AG04449 (cell line): ENCODE results near the gene ENOX2.

Experiments
- CTCF ChIA-PET: fragments of 350-600 bp; formaldehyde crosslinking; extraction: SDS; loops from one replicate; lab custom pipeline; 2021; ENCODE audit warnings: antibody characterized with exemption; lab: Yijun Ruan, JAX
- POLR2A ChIA-PET: fragments of 400-600, 350-600 bp; formaldehyde crosslinking; extraction: SDS; loops from one replicate; lab custom pipeline; 2020; ENCODE audit warnings: antibody characterized with exemption, inconsistent platforms; lab: Yijun Ruan, JAX
- DNase-seq: peaks from one replicate; pipeline ENCODE4 v3.0.0-alpha.2; 2010; ENCODE audit warnings: low read depth, low spot score
- H3K4me3 ChIP-seq: 2 replicates; pipeline ENCODE4 v1.5.1; 2011; ENCODE audit warnings: low read depth, mild to moderate bottlenecking, control low read depth, low read length
- TF ChIP-seq, protein P1 (sequence below): IDR thresholded peaks from one replicate; pipeline ENCODE4 v1.5.1; 2011; ENCODE audit warnings: mild to moderate bottlenecking, moderate library complexity, low read length, control low read depth, inconsistent platforms; ENCODE audit not compliant: insufficient read depth; ENCODE audit errors: missing control alignments

ENOX2 gene

GRCh38 chrX:130874751-130875150, 28.3 kb downstream of the ENOX2 start:
- POLR2A ChIA-PET, result no interaction called here
- TF ChIP-seq, protein P1, sequence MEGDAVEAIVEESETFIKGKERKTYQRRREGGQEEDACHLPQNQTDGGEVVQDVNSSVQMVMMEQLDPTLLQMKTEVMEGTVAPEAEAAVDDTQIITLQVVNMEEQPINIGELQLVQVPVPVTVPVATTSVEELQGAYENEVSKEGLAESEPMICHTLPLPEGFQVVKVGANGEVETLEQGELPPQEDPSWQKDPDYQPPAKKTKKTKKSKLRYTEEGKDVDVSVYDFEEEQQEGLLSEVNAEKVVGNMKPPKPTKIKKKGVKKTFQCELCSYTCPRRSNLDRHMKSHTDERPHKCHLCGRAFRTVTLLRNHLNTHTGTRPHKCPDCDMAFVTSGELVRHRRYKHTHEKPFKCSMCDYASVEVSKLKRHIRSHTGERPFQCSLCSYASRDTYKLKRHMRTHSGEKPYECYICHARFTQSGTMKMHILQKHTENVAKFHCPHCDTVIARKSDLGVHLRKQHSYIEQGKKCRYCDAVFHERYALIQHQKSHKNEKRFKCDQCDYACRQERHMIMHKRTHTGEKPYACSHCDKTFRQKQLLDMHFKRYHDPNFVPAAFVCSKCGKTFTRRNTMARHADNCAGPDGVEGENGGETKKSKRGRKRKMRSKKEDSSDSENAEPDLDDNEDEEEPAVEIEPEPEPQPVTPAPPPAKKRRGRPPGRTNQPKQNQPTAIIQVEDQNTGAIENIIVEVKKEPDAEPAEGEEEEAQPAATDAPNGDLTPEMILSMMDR, result no peak
- CTCF ChIA-PET, result no interaction called here
- no peak for DNase-seq
- H3K4me3 ChIP-seq, result no peak overlapping the region

DNA sequence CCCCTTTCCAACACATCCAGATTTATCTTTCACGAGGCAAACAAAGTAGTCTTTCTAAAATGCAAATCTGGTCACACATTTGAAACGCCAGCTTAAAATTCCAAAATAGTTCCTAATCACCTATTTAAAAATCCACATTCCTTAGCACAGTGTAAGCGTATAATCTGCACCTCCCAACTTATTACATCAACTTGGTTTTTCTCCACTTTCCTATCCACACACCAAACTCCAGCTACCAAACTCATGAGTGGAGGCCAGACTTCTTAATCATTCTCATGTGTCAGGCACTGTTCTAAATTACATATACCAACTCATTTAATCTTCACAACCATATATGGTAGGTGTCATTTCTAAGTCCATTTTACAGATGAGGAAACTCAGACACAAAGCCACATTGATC, 33.8 kb downstream of the ENOX2 start:
- no peak overlapping the region for H3K4me3 ChIP-seq
- ChIA-PET CTCF (no interaction called here), POLR2A (no interaction called here)
- DNase-seq, result no peak
- TF ChIP-seq, protein P1, result no peak

GRCh38 chrX:130861462-130861861, 41.5 kb downstream of the ENOX2 start:
- TF ChIP-seq, protein P1, result no peak
- ChIA-PET POLR2A (no interaction called here), CTCF (no interaction called here)
- DNase-seq, result no peak
- H3K4me3 ChIP-seq, result no peak overlapping the region

- ChIA-PET POLR2A (no interaction called here), CTCF (no interaction called here)
- TF ChIP-seq, protein P1, result no peak
- no peak overlapping the region for H3K4me3 ChIP-seq
- DNase-seq, result no peak
Measured at GRCh38 chrX:130857207-130857606, 45.8 kb downstream of the ENOX2 start.

- TF ChIP-seq, protein P1, result no peak
- ChIA-PET CTCF (no interaction called here), POLR2A (no interaction called here)
- no peak for DNase-seq
- no peak overlapping the region for H3K4me3 ChIP-seq
Measured at GRCh38 chrX:130851569-130851968, 51.4 kb downstream of the ENOX2 start.

DNA sequence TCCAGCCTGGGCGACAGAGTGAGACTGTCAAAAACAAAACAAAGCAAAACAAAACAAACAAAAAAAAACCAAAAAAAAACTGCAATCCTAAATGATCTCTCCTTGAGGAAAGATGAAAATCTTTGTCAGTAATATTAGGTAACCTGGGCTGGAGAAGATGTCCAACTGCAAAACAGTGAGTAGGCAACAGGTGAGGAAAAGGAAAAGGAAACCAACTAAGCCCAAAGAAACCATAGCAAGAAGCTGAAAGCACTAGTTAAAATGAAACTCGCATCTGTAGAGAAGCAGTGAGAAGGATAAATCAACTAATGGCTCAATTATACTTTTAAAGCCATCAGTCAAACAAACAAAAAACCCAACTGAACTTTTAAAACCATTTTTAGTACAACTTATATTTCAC, 54.2 kb downstream of the ENOX2 start:
- CTCF ChIA-PET, result no interaction called here
- H3K4me3 ChIP-seq, result no peak overlapping the region
- DNase-seq, result no peak
- POLR2A ChIA-PET, result no interaction called here
- TF ChIP-seq, protein P1, result no peak
